Activated T-helper 9 cell treated with anti-CD3 and anti-CD28 coated beads, Interleukin-2, amount 50 U/mL, for 16 hours (primary cell): ENCODE data around the gene TOMT.
"Not testable (repeated sequence)": the region's sequence is repeated elsewhere in the genome, so short reads cannot be mapped to it uniquely, and the experiment has no call there.

Experiments used
- DNase-seq: peaks from one replicate; pipeline ENCODE4 v3.0.0-alpha.2; 2020; ENCODE audit warnings: low read depth

The TOMT gene

GRCh38 chr11:72127923-72128322 is 22.2 kb downstream of the TOMT start:
- DNase-seq: no peak

- no peak for DNase-seq
These were observed 23.7 kb downstream of the TOMT start for GRCh38 chr11:72129381-72129780.

- no peak for DNase-seq
These were observed 26.9 kb downstream of the TOMT start for GRCh38 chr11:72132646-72133045.

GRCh38 chr11:72135473-72135872 is 29.7 kb downstream of the TOMT start, which contains the start of gene FOLR3:
Gene FOLR3 (plus strand): TSS chr11:72135725. CDS start chr11:72135953, 228 bp downstream.
- DNase-seq: not testable (repeated sequence)

- DNase-seq: no peak
These were observed 30.4 kb downstream of the TOMT start for GRCh38 chr11:72135891-72136683.

GRCh38 chr11:72136684-72137262 is 31.0 kb downstream of the TOMT start:
- DNase-seq: no peak

GRCh38 chr11:72138821-72139390 is 33.2 kb downstream of the TOMT start:
- no peak for DNase-seq

- no peak for DNase-seq
These were observed 33.8 kb downstream of the TOMT start for GRCh38 chr11:72139500-72139899.

GRCh38 chr11:72140661-72141060 is 34.9 kb downstream of the TOMT start:
- DNase-seq: no peak

- no peak for DNase-seq
These were observed 35.3 kb downstream of the TOMT start for GRCh38 chr11:72141066-72141465.

- DNase-seq: not testable (repeated sequence)
These were observed 36.4 kb downstream of the TOMT start for GRCh38 chr11:72142086-72142485.

- not testable (repeated sequence) for DNase-seq
These were observed 36.8 kb downstream of the TOMT start for GRCh38 chr11:72142543-72142942.

- no peak for DNase-seq
These were observed 39.3 kb downstream of the TOMT start for GRCh38 chr11:72144807-72145565.

GRCh38 chr11:72146625-72147024 is 40.9 kb downstream of the TOMT start:
- no peak for DNase-seq

- DNase-seq: no peak
These were observed 45.2 kb downstream of the TOMT start for GRCh38 chr11:72150882-72151281.

GRCh38 chr11:72153874-72154273 is 48.1 kb downstream of the TOMT start:
- DNase-seq: not testable (repeated sequence)

GRCh38 chr11:72154816-72155215 is 49.1 kb downstream of the TOMT start:
- no peak for DNase-seq

- DNase-seq: no peak
These were observed 50.0 kb downstream of the TOMT start for GRCh38 chr11:72155751-72156150.

- no peak for DNase-seq
These were observed 51.4 kb downstream of the TOMT start for GRCh38 chr11:72157131-72157530.
